Lung (tissue), 12 donors: Measurements from ENCODE around the gene MTA1. TPM values are rescaled to one million over a fixed set of nuclear protein-coding genes. Genes with fewer than 3 reads are reported as not detected.

ENCODE experiments used
- ATAC-seq: fragments of 200-7000 bp; cut with Tn5 transposase; one replicate; pipeline ENCODE4 v1.9.1; 2020; ENCODE audit warnings: moderate number of reproducible peaks; ENCODE audit not compliant: insufficient read depth, low FRiP score
- DNase-seq, 3 donors: peaks; one replicate each; pipeline ENCODE4 v3.0.0-alpha.2; 2013 to 2017
- H3K27ac ChIP-seq, 2 donors: one replicate each; pipeline ENCODE4 v1.5.1; 2013; ENCODE audit warnings: mild to moderate bottlenecking in 2 of 2, moderate library complexity in 2 of 2, control low read depth in 1 of 2, inconsistent platforms in 1 of 2, low read depth in 1 of 2, low read length in 1 of 2
- H3K27me3 ChIP-seq, 3 donors: one replicate each; pipeline ENCODE4 v1.5.1; 2013; ENCODE audit warnings: low read length in 2 of 3; ENCODE audit not compliant: control insufficient read depth in 3 of 3, insufficient read depth in 3 of 3
- H3K36me3 ChIP-seq, 4 donors: one replicate each; pipeline ENCODE4 v1.5.1; 2013; ENCODE audit warnings: low read length in 4 of 4, mild to moderate bottlenecking in 1 of 4, moderate library complexity in 1 of 4; ENCODE audit not compliant: control insufficient read depth in 4 of 4, insufficient read depth in 4 of 4
- H3K4me1 ChIP-seq, 5 donors: one replicate each; pipeline ENCODE4 v1.5.1; 2013; ENCODE audit warnings: low read length in 5 of 5, mild to moderate bottlenecking in 2 of 5, moderate library complexity in 1 of 5; ENCODE audit not compliant: control insufficient read depth in 5 of 5, insufficient read depth in 5 of 5
- H3K4me3 ChIP-seq: one replicate; pipeline ENCODE4 v1.5.1; 2013; ENCODE audit warnings: mild to moderate bottlenecking, control low read depth, moderate library complexity
- H3K9ac ChIP-seq, 2 donors: one replicate each; pipeline ENCODE4 v1.5.1; 2013; ENCODE audit warnings: low read length in 2 of 2, control low read depth in 1 of 2; ENCODE audit not compliant: insufficient read depth in 1 of 2
- H3K9me3 ChIP-seq, 4 donors: one replicate each; pipeline ENCODE4 v1.5.1; 2013; ENCODE audit warnings: low read length in 3 of 4, mild to moderate bottlenecking in 1 of 4, moderate library complexity in 1 of 4; ENCODE audit not compliant: control insufficient read depth in 4 of 4, insufficient read depth in 3 of 4
- CTCF ChIP-seq: IDR thresholded peaks from 2 replicates; pipeline ENCODE4 v1.5.1; 2012; ENCODE audit warnings: mild to moderate bottlenecking; ENCODE audit errors: control extremely low read depth, extremely low read depth
- WGBS, 2 donors: extraction: QIAGEN DNeasy Blood & Tissue Kit; methylation state at CpG; one replicate each; pipeline ENCODE4 v1.1.7; 2013; 5-methylcytosine and 5-hydroxymethylcytosine counted together
- polyA plus RNA-seq, 2 donors: library from polyadenylated mRNA; stranded (reverse); fragments of 200-250 nt; gene quantifications; one replicate each; pipeline ENCODE4 v1.2.1, GENCODE V29; 2013
- total RNA-seq, 2 donors: library from RNA; depleted of rRNA in 1 of 2; stranded (reverse); fragments of >200 nt in 1 of 2; gene quantifications; one replicate each; pipeline ENCODE4 v1.2.1, GENCODE V29; 2014 to 2021
- donor health status: control.
- donor health status: control.
- donor health status: Bipolar disorder and iron deficiency.
- donor health status: healthy.
- donor health status: DM: yes; HTN: yes; CAD: no.

The MTA1 gene
- total and polyA plus RNA-seq, 4 donors: 40.2 to 113 (median 63.6) TPM

- Histone ChIP-seq H3K4me1 (no peaks in the 10 kb centered on the region), H3K36me3 (peaks cover 0 to 6% (median 0%) of the 10 kb centered on the region in 4 donors), H3K4me3 (no peak overlapping the region), H3K27me3 (no peaks in the 10 kb centered on the region), H3K27ac (no peak overlapping the region), H3K9ac (no peak overlapping the region), H3K9me3 (no peaks in the 10 kb centered on the region)
- no peak for DNase-seq
- 86 to 90% methylated on average over 21 of the region's 21 CpGs for WGBS, 2 donors
- no peak for ATAC-seq
- TF ChIP-seq CTCF: no peak
These were observed 80.6 kb downstream of the MTA1 start for GRCh38 chr14:105500036-105500725.

- 67 to 69% methylated on average over 10 of the region's 10 CpGs for whole genome bisulfite sequencing, 2 donors
- no peak overlapping the region for H3K9ac ChIP-seq
- DNase-seq (no peak), ATAC-seq (no peak)
- no peaks in the 10 kb centered on the region for H3K9me3 ChIP-seq
- TF ChIP-seq CTCF: no peak
- H3K4me3 ChIP-seq: no peak overlapping the region
- peaks cover 0 to 6% (median 0%) of the 10 kb centered on the region in 4 donors for H3K36me3 ChIP-seq
- no peaks in the 10 kb centered on the region for H3K4me1 ChIP-seq
- H3K27me3 ChIP-seq: no peaks in the 10 kb centered on the region
- H3K27ac ChIP-seq: no peak overlapping the region
These were observed 81.1 kb downstream of the MTA1 start for GRCh38 chr14:105500726-105501101.

GRCh38 chr14:105501504-105502291 lies 82.1 kb downstream of the MTA1 start:
- 84 to 86% methylated on average over 13 of the region's 13 CpGs for WGBS, 2 donors
- no peaks in the 10 kb centered on the region for H3K4me1 ChIP-seq
- DNase-seq (no peak), ATAC-seq (no peak)
- no peaks in the 10 kb centered on the region for H3K9me3 ChIP-seq
- H3K4me3 ChIP-seq: no peak overlapping the region
- H3K36me3 ChIP-seq: peaks cover 0 to 6% (median 0%) of the 10 kb centered on the region in 4 donors
- no peak for TF ChIP-seq CTCF
- H3K27ac ChIP-seq: no peak overlapping the region
- no peaks in the 10 kb centered on the region for H3K27me3 ChIP-seq
- H3K9ac ChIP-seq: no peak overlapping the region
